D721Med (cell line): ENCODE data around the gene HCAR2.
"Not testable (repeated sequence)": the region's sequence is repeated elsewhere in the genome, so short reads cannot be mapped to it uniquely, and the experiment has no call there.

Experiments
- DNase-seq: peaks from one replicate; pipeline ENCODE4 v3.0.0; 2011; ENCODE audit warnings: low spot score; ENCODE audit not compliant: insufficient read length
- FAIRE-seq: peaks from 2 replicates; lab custom pipeline; 2011; peaks lifted over from hg19 to GRCh38; lab: Jason Lieb, UNC
- TF ChIP-seq, protein P1 (sequence below): IDR thresholded peaks from 2 replicates; pipeline ENCODE4 v1.5.1; 2012; ENCODE audit warnings: mild to moderate bottlenecking, control low read depth; ENCODE audit not compliant: insufficient read depth; ENCODE audit errors: missing control alignments

Gene HCAR2

GRCh38 chr12:122702890-122703611, at the start of gene HCAR2:
Gene HCAR2, minus strand, starts transcription at chr12:122703357. Its CDS starts 74 bp downstream, at chr12:122703283.
- not testable (repeated sequence) for DNase-seq, FAIRE-seq

DNA sequence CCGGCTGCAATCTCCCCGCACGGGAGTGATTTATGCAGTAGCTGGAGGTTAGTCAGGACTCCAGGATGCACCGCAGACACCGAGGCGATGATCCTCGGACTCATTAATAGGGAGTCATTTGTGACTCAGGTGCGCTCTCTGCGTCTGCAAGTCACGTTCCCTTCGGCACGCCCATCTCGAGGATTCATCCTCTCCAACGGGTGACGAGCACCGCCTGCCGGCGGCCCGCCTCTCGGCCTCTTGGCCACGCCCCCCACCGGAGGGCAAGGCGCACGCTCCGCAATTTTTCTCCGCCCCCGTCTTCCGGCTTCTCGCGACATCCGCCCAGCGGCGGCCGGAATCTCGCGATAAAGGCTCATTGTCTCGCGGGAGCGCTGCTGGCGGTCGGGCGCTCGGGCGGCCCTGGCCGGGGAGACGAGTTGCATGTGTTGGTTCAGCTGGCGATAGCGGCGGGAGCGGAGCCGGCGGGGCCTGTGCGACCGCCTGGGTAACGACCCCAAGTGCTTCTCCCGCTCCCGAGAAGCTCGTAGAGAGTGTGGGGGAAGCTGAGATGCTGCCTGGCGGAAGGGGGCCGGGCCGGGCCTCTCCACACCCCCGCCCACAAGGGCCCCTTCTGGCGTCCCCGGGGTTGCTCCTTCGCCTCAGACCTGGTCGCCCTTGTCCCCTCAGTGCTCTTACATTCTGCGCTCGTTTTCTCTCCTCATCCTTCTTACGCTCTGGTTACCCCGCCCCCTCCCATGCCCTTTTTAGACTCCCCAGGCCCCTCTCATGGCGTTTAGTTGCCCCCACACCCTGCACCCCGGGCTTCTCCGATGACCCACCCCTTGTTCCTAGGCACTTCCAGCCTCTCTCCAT, 49.5 kb upstream of the HCAR2 start, which contains the start of gene DENR:
TSS of gene DENR (plus strand) at position 361 of the 855 bp plus-strand sequence. CDS start 878 bp downstream, outside the sequence.
- TF ChIP-seq, protein P1, sequence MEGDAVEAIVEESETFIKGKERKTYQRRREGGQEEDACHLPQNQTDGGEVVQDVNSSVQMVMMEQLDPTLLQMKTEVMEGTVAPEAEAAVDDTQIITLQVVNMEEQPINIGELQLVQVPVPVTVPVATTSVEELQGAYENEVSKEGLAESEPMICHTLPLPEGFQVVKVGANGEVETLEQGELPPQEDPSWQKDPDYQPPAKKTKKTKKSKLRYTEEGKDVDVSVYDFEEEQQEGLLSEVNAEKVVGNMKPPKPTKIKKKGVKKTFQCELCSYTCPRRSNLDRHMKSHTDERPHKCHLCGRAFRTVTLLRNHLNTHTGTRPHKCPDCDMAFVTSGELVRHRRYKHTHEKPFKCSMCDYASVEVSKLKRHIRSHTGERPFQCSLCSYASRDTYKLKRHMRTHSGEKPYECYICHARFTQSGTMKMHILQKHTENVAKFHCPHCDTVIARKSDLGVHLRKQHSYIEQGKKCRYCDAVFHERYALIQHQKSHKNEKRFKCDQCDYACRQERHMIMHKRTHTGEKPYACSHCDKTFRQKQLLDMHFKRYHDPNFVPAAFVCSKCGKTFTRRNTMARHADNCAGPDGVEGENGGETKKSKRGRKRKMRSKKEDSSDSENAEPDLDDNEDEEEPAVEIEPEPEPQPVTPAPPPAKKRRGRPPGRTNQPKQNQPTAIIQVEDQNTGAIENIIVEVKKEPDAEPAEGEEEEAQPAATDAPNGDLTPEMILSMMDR = peak; percentile 54
- FAIRE-seq = no peak
- DNase-seq = peak; percentile 71

GRCh38 chr12:122750781-122751515, 47.8 kb upstream of the HCAR2 start:
- not testable (repeated sequence) for DNase-seq, FAIRE-seq

DNA sequence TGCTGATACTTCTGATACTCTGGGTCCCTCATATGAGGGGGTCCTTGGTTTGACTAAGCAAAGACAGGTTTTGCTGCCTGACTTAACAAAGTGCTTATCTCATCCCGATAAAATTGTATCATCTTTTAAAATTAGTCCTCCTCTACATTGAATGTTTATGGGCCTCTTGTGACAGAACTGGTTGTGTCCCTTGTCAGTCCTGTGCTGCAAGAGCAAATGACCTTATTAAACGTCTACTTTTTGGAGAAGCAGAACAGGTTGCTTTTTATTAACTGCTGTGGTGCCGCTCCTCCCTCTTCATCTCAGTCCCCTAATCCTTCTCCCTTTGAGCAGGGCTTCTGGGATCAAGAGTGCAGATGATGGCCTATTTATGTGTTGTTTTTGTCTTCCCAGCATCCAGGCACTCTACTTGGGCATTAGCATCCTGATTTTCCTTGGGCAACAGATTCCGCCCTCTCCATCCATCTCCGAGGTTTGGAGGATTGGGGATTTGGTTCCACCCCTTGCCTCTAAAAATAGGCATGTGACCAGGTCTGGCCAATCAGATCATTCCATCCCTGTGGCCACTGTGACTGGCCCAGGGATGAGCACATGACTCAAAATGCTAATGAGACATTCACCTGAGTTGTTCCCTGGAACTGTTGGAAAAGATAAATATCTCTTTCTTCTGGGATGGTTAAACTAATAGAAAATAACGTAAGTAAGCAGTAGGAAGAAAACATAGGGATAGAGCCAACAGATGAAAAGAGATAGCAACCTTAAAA, 46.6 kb upstream of the HCAR2 start:
- TF ChIP-seq, protein P1 = no peak
- FAIRE-seq = no peak
- peak; percentile 52 for DNase-seq

DNA sequence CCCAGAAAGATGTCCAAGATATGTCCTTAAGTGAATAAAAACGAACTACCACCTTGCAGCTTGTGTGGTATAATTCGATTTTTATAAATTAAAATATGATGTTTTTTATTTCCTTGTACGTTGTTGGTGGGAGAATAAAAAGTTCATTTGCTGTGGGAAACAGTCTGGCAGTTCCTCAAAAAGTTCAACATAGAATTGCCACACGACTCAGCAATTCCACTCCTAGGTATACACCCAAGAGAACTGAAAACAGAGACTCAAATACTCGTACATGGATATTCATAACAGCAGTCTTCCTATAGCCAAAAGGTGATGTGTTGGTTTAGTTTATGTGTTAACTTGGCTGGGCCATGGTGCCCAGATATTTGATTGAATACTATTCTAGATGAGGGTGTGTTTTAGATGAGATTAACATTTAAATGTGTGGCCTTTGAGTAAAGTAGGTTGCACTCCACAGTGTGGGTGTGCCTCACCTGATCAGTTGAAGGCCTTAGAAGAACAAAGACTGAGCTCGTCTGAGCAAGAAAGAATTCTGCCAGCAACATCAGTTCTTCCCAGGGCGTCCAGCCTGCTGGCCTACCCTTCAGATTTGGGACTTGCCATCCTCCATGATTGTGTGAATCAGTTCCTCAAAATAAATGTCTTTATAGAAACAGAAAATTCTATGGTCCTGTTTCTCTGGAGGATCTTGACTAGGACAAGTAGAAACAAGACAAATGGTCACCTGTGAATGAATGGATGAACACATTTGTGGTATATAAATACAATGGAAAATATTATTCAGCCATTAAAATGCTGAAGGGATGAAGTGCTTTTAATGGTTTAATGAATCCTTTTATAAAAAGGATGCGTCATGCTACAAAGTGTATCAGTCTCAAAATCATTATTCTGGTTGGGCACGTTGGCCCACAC, 44.3 kb upstream of the HCAR2 start:
- TF ChIP-seq, protein P1 = no peak
- FAIRE-seq (no peak), DNase-seq (no peak)

- no peak for DNase-seq
- no peak for FAIRE-seq
- TF ChIP-seq, protein P1 = no peak
Observed at GRCh38 chr12:122743895-122744525, 40.9 kb upstream of the HCAR2 start.
